ENCODE data around the gene CPSF4.

- no peak for TF ChIP-seq TAF1 (IDR thresholded peaks at IDR 0.05; ENCODE audit: borderline replicate concordance, insufficient read depth, low read length)
- TF ChIP-seq POLR2AphosphoS5 (IDR thresholded peaks at IDR 0.05; ENCODE audit: low read depth, low read length), result peak; percentile 70
- TF ChIP-seq SIN3A (IDR thresholded peaks at IDR 0.05; ENCODE audit: borderline replicate concordance, insufficient read depth, low read length), result 0 out of 2 replicates have a peak, but pooled peaks have one; percentile 53
- TF ChIP-seq REST (IDR thresholded peaks at IDR 0.05; ENCODE audit: insufficient read depth in 1 of 2, low read depth in 2 of 2, low read length in 2 of 2), result no peak
- peak; percentile 72 for TF ChIP-seq FOXP2 (optimal IDR thresholded peaks at IDR 0.05; ENCODE audit: borderline replicate concordance, extremely low read depth, extremely low read length, insufficient read depth)
Measured at GRCh38 chr7:99392659-99393354, 45.9 kb upstream of the CPSF4 start.
